Endothelial cell (in vitro differentiated cells): ENCODE data around the gene CAT. TPM values are rescaled to one million over a fixed set of nuclear protein-coding genes. Genes with fewer than 3 reads are reported as not detected.

Experiments used
- DNase-seq: peaks from one replicate; pipeline ENCODE4 v3.0.0; 2021; ENCODE audit warnings: low spot score
- H3K27ac Mint-ChIP-seq: one replicate; pipeline ENCODE4 v1.8.0; 2021; ENCODE audit warnings: mixed read lengths, inconsistent platforms; ENCODE audit not compliant: unreplicated experiment
- H3K27me3 Mint-ChIP-seq: one replicate; pipeline ENCODE4 v1.8.0; 2021; ENCODE audit warnings: mild to moderate bottlenecking, moderate library complexity, mixed read lengths, inconsistent platforms; ENCODE audit not compliant: unreplicated experiment
- H3K36me3 Mint-ChIP-seq: one replicate; pipeline ENCODE4 v1.8.0; 2021; ENCODE audit warnings: mild to moderate bottlenecking, low read depth, mixed read lengths, inconsistent platforms; ENCODE audit not compliant: unreplicated experiment
- H3K4me1 Mint-ChIP-seq: one replicate; pipeline ENCODE4 v1.8.0; 2021; ENCODE audit warnings: mild to moderate bottlenecking, mixed read lengths, inconsistent platforms; ENCODE audit not compliant: unreplicated experiment
- H3K4me3 Mint-ChIP-seq: one replicate; pipeline ENCODE4 v1.8.0; 2021; ENCODE audit warnings: mild to moderate bottlenecking, mixed read lengths, inconsistent platforms; ENCODE audit not compliant: unreplicated experiment
- H3K9me3 Mint-ChIP-seq: one replicate; pipeline ENCODE4 v1.8.0; 2021; ENCODE audit warnings: mixed read lengths, inconsistent platforms; ENCODE audit not compliant: unreplicated experiment
- total RNA-seq: library from RNA; stranded (reverse); fragmentation: NEBNext Ultra II Directional; extraction: Animal tissue kit (Norgen Biotek cat#: 25700); gene quantifications from one replicate; pipeline ENCODE4 v1.2.1, GENCODE V29; 2021; ENCODE audit not compliant: unreplicated experiment
- TF ChIP-seq, protein P1 (sequence below): fragments of 200-600 bp; sonication (generic); IDR thresholded peaks from one replicate; pipeline ENCODE4 v1.5.0; 2021; ENCODE audit warnings: antibody characterized with exemption; ENCODE audit not compliant: unreplicated experiment

The CAT gene
- total RNA-seq, 1 donor from 2014 or later = 30.2 TPM

GRCh38 chr11:34446386-34446785 is 7.7 kb downstream of the CAT start:
- no peak for DNase-seq
- Mint-ChIP-seq H3K36me3 (no peaks in the 10 kb centered on the region), H3K4me1 (no peaks in the 10 kb centered on the region), H3K27ac (no peak overlapping the region), H3K9me3 (no peaks in the 10 kb centered on the region), H3K4me3 (no peak overlapping the region), H3K27me3 (no peaks in the 10 kb centered on the region)
- TF ChIP-seq, protein P1, sequence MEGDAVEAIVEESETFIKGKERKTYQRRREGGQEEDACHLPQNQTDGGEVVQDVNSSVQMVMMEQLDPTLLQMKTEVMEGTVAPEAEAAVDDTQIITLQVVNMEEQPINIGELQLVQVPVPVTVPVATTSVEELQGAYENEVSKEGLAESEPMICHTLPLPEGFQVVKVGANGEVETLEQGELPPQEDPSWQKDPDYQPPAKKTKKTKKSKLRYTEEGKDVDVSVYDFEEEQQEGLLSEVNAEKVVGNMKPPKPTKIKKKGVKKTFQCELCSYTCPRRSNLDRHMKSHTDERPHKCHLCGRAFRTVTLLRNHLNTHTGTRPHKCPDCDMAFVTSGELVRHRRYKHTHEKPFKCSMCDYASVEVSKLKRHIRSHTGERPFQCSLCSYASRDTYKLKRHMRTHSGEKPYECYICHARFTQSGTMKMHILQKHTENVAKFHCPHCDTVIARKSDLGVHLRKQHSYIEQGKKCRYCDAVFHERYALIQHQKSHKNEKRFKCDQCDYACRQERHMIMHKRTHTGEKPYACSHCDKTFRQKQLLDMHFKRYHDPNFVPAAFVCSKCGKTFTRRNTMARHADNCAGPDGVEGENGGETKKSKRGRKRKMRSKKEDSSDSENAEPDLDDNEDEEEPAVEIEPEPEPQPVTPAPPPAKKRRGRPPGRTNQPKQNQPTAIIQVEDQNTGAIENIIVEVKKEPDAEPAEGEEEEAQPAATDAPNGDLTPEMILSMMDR = no peak

DNA sequence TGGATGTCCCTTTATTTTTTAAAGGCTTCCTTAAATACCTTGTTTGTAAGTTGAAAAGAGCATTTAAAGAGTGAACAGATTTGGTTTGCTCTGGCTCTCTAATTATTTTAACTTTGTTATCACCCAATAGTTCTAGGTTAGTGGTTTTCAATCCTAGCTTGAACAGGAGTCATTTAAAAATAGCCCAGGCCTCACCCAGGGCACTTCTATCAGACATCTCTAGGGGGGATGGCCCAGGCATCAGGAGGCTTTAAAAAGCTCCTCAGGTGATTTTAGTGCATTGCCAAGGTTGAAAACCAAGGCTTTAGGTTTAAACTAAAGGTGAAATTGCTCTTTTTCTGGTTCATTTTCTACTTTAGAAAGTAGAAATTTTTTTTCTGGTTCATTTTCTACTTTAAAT is 8.3 kb downstream of the CAT start:
- Mint-ChIP-seq H3K27ac (no peak overlapping the region), H3K9me3 (no peaks in the 10 kb centered on the region), H3K4me1 (no peaks in the 10 kb centered on the region), H3K4me3 (no peak overlapping the region), H3K27me3 (no peaks in the 10 kb centered on the region), H3K36me3 (no peaks in the 10 kb centered on the region)
- TF ChIP-seq, protein P1 = no peak
- DNase-seq = no peak

- no peak overlapping the region for H3K27ac Mint-ChIP-seq
- TF ChIP-seq, protein P1 = no peak
- H3K4me3 Mint-ChIP-seq = no peak overlapping the region
- no peak for DNase-seq
- H3K36me3 Mint-ChIP-seq = no peaks in the 10 kb centered on the region
- H3K4me1 Mint-ChIP-seq = no peaks in the 10 kb centered on the region
- H3K9me3 Mint-ChIP-seq = no peaks in the 10 kb centered on the region
- no peaks in the 10 kb centered on the region for H3K27me3 Mint-ChIP-seq
Observed at GRCh38 chr11:34448223-34448994, 9.7 kb downstream of the CAT start.

GRCh38 chr11:34449013-34449412 is 10.3 kb downstream of the CAT start:
- TF ChIP-seq, protein P1 = no peak
- Mint-ChIP-seq H3K4me3 (no peak overlapping the region), H3K9me3 (no peaks in the 10 kb centered on the region), H3K27me3 (no peaks in the 10 kb centered on the region), H3K4me1 (no peaks in the 10 kb centered on the region), H3K36me3 (no peaks in the 10 kb centered on the region), H3K27ac (no peak overlapping the region)
- no peak for DNase-seq

DNA sequence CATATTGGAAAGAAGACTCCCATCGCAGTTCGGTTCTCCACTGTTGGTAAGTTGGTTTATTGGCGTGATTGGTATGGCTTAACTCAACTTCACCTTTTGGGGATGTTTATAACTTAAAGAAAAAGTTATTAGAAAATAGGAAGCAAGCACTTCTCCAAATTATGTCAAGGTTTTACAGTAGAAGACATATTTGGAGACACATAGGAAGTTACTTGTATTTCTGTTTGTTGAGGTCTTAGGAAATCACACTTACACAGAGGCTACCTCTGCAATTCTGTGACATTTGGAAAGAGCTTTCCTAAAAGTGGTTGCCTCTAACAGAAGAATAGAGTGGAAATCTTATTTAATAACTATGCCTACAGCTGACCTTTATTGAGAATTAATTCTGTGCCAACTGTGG is 12.3 kb downstream of the CAT start:
- Mint-ChIP-seq H3K27ac (no peak overlapping the region), H3K9me3 (no peaks in the 10 kb centered on the region), H3K36me3 (no peaks in the 10 kb centered on the region), H3K4me1 (no peaks in the 10 kb centered on the region), H3K27me3 (no peaks in the 10 kb centered on the region), H3K4me3 (no peak overlapping the region)
- DNase-seq = no peak
- TF ChIP-seq, protein P1 = no peak
